Sciatic nerve (tissue), 2 donors: Measurements from ENCODE around the gene ITGA11. TPM values are rescaled to one million over a fixed set of nuclear protein-coding genes. Genes with fewer than 3 reads are reported as not detected.

Experiments
- ATAC-seq: fragments of 200-7000 bp; cut with Tn5 transposase; one replicate; pipeline ENCODE4 v1.9.1; 2020; ENCODE audit warnings: mild to moderate bottlenecking, moderate library complexity
- DNase-seq: peaks from one replicate; pipeline ENCODE4 v3.0.0-alpha.2; 2020; ENCODE audit warnings: low spot score
- intact Hi-C: fragments of 100-400 bp; cut with DNase I; formaldehyde crosslinking; loops from one replicate; pipeline ENCODE4 v1.14.2; 2022
- total RNA-seq: library from RNA; stranded (reverse); fragmentation: NEBNext Ultra II Directional; extraction: Animal tissue kit (Norgen Biotek cat#: 25700); gene quantifications from one replicate; pipeline ENCODE4 v1.2.1, GENCODE V29; 2021
- donor health status: DM: no; HTN: no; CAD: no.
- donor health status: DM: no; HTN: no; CAD: no.

ITGA11 gene
- total RNA-seq, 1 donor from 2014 or later, result 10.3 TPM

DNA sequence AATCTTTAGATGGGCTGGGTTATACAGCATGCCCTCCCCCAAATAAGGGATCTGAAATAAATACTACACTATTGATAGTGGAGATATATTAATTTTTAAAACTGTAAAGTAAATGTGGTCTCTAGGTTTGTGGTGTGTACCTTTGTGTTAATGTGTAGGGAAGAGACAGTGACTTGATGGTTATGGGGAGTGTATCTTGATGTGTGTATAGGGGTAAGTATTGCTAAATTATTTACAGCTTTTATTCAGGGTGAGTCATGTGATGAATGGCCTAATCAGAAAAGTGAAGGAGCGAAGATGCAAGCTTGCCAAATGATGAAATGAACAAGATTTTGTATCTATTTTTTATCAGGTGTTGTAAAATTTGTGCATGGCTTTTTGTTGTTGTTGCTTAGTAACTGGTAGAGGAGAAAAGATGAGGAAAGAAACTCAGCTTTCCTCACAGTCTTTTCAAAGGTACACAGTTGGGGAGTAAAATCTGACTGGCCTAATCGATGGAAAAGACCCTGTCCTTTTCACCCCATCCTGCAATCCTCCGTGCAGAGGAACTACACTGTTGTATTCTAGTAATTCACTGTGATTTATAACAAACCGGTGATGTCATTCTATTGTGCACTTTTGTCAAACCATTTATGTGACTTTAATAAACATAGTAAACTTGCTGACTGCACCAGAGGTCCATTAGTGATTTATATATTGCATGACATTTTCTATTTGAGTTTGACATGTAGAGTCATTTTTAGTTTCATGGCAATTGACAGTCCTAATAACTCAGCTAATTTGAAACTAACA lies 136.8 kb downstream of the ITGA11 start:
- intact Hi-C loops, result no loop called here
- no peak for DNase-seq

DNA sequence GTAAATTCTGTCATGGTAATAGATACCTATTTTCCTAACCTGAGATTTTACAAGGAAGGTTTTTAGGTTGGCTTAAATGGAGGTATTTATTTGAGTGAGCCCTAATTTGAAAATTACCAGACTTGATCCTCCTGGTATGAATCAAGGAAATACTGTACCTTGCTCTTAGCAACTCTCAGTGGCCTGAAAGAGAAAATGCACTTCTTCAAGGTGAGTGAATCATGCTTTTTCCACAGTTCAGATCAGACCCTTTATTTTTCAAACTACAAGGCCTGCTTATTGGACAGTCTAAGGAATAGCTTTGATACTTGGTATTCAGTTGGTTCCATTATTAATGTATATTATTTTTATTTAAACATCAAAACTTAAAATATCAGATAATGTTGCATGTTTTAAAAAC lies 139.0 kb downstream of the ITGA11 start:
- intact Hi-C loops, result no loop called here

More for the DNA sequence above, 136.8 kb downstream of the ITGA11 start:
- no peak for ATAC-seq

DNA sequence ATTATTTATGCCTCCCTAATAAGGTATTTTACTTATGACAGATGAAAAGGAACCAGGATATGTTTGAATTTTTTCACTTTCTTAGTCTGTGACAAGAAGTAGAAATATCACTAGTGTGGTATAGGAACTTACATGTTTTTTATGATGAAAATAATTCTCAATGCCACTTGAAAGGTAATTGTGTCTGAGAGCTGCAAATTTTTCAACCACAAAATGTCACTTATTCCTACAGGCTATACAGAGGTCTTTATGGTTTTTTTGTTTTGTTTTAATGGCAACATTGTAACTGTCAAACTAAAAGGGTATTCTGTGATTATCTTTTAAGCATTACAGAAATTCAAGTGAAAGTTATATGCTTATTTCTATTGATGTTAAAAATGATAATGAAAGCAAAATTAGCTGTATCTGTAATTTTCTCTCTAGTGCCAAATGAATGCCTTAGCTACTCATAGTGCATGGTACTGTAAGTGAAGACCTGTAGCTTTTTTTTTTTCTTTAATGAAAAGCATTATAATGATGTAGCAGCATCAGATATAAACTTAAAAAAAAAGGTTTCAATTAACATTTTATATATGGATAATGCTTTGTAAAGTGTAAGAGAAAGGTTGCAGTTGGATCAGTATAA lies 139.7 kb downstream of the ITGA11 start:
- DNase-seq, result no peak
- no peak for ATAC-seq
- intact Hi-C loops, result no loop called here

More for the DNA sequence above, 139.0 kb downstream of the ITGA11 start:
- no peak for DNase-seq
- ATAC-seq, result no peak

GRCh38 chr15:68290715-68291114 lies 141.2 kb downstream of the ITGA11 start:
- intact Hi-C loops, result no loop called here
- ATAC-seq, result no peak
- DNase-seq, result no peak

DNA sequence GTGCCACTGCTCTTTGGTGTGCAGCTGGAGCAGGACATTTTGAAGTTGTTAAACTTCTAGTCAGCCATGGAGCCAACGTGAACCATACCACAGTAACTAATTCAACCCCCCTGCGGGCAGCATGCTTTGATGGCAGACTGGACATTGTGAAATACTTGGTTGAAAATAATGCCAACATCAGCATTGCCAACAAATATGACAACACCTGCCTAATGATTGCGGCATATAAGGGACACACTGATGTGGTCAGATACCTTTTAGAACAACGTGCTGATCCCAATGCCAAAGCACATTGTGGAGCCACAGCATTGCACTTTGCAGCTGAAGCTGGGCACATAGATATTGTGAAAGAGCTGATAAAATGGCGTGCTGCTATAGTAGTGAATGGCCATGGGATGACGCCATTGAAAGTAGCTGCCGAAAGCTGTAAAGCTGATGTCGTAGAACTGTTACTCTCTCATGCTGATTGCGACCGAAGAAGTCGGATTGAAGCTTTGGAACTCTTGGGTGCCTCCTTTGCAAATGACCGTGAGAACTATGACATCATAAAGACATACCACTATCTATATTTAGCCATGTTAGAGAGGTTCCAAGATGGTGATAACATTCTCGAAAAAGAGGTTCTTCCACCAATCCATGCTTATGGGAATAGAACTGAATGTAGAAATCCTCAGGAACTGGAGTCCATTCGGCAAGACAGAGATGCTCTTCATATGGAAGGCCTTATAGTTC lies 142.2 kb downstream of the ITGA11 start:
- DNase-seq, result no peak
- intact Hi-C loops, result no loop called here
- ATAC-seq, result no peak

DNA sequence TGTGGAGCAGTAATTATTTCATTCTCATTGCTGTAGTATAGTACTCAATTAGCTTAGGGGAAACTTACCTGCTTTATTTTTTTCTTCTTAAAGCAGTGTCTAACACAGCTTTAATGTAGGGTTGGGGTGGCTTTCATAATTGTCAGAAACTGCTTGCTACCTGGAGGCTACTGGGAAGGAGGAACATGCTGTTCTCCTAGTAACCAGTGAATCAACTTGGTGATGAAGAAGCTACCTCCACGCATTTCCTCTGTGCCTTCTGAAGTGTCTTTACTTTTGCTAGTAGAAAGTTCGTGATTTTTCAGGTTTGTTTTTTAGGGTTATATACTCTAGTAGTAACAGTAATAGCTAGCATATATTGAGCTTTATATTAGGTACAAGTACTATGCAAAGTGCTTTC lies 142.9 kb downstream of the ITGA11 start:
- no peak for DNase-seq
- intact Hi-C loops, result no loop called here
- ATAC-seq, result no peak

DNA sequence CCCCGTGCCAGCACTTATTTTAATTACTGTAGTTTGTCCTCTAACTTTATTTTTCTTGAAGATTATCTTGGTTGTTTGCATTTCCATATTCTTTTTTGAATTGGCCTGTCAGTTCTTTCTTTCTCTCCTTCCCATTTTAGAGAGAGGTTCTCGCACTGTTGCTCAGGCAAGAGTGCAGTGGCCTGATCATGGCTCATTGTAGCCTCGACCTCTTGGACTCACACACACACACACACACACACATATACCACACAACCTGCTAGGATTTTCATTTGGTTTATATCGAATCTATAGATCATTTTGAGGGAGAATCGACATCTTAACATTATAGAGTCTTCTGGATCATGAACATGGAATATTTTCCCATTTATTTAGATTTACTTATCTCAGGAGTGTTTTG lies 145.7 kb downstream of the ITGA11 start:
- intact Hi-C loops, result no loop called here
- ATAC-seq (no peak), DNase-seq (no peak)

DNA sequence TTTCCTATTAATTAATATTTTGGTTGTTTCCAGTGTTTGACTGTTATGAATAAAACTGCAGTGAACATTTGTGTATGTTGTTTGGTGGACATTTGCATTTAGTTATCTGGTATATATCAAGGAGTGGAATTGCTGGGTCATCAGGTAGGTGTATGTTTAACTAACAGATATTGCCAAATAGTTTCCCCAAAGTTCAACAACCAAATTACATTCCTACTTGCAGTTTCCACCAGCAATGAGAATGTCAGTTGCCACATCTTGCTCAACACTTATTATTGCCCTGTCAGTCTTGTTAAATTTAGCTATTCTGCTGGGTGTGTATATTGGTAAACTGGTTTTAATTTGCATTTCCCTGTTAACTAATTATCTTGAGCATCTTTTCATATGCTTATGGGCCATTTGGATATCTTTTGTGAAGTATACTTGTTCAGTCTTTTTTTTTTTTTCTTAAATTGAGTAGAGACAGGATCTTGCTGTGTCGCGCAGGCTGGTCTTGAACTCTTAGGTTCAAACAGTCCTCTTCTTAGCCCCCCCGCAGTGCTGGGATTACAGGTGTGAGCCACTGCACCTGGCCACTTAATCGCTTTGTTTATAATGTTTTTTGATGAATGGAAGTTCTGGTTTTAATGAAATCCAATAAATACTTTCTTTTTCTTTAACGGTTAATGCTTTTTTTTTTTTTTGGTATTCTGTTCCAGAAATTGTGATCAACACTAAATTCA lies 146.5 kb downstream of the ITGA11 start:
- intact Hi-C loops, result no loop called here

GRCh38 chr15:68284616-68285258 lies 147.2 kb downstream of the ITGA11 start:
- intact Hi-C loops, result no loop called here
- ATAC-seq (no peak), DNase-seq (no peak)

More for the DNA sequence above, 146.5 kb downstream of the ITGA11 start:
- ATAC-seq, result no peak
- DNase-seq, result no peak

GRCh38 chr15:68283401-68283800 lies 148.6 kb downstream of the ITGA11 start:
- no peak for ATAC-seq

GRCh38 chr15:68281008-68281407 lies 151.0 kb downstream of the ITGA11 start:
- intact Hi-C loops, result no loop called here
- ATAC-seq, result no peak

More at GRCh38 chr15:68283401-68283800, 148.6 kb downstream of the ITGA11 start:
- intact Hi-C loops, result no loop called here
- no peak for DNase-seq

GRCh38 chr15:68279779-68280753 lies 151.9 kb downstream of the ITGA11 start:
- ATAC-seq (no peak), DNase-seq (no peak)
- intact Hi-C loops, result no loop called here

More at GRCh38 chr15:68281008-68281407, 151.0 kb downstream of the ITGA11 start:
- no peak for DNase-seq

GRCh38 chr15:68278595-68279405 lies 153.2 kb downstream of the ITGA11 start:
- intact Hi-C loops, result no loop called here
- ATAC-seq (no peak), DNase-seq (no peak)

DNA sequence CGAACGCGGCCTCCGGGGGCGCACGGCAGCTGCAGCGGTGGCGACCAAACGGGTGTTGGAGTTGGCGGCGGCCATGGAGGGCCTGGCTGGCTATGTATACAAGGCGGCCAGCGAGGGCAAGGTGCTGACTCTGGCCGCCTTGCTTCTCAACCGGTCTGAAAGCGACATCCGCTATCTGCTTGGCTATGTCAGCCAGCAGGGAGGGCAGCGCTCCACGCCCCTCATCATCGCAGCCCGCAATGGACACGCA lies 153.7 kb downstream of the ITGA11 start:
- no peak for DNase-seq
- no peak for ATAC-seq
- intact Hi-C loops, result no loop called here

- peak; percentile 96 for ATAC-seq
- DNase-seq, result peak; percentile 94
- intact Hi-C loops, result no loop called here
These were observed 154.2 kb downstream of the ITGA11 start, which contains the start of gene FEM1B for GRCh38 chr15:68277603-68278344. Gene FEM1B (plus strand): TSS chr15:68277745. CDS start chr15:68278418, 673 bp downstream.

- ATAC-seq (peak; percentile 65), DNase-seq (no peak)
- intact Hi-C loops, result no loop called here
These were observed 154.8 kb downstream of the ITGA11 start for GRCh38 chr15:68277131-68277602.
